NCI-H1417 treated with DMSO at 0.1 percent for 48 hours (cell line): Measurements from ENCODE around the gene TMEM242.

Source experiments
- DNase-seq: peaks from one replicate; lab custom pipeline; 2025; lab: John Stamatoyannopoulos, UW

Gene TMEM242

GRCh38 chr6:157288575-157288974 is 34.7 kb downstream of the TMEM242 start:
- no peak for DNase-seq

- DNase-seq: no peak
Measured at GRCh38 chr6:157287923-157288322, 35.4 kb downstream of the TMEM242 start.

- no peak for DNase-seq
Measured at GRCh38 chr6:157287247-157287850, 36.0 kb downstream of the TMEM242 start.

- no peak for DNase-seq
Measured at GRCh38 chr6:157285422-157285779, 37.9 kb downstream of the TMEM242 start.

- DNase-seq: no peak
Measured at GRCh38 chr6:157284738-157285421, 38.4 kb downstream of the TMEM242 start.

- no peak for DNase-seq
Measured at GRCh38 chr6:157283900-157284737, 39.2 kb downstream of the TMEM242 start.

GRCh38 chr6:157283330-157283898 is 39.9 kb downstream of the TMEM242 start:
- no peak for DNase-seq

- DNase-seq: no peak
Measured at GRCh38 chr6:157282284-157282683, 41.0 kb downstream of the TMEM242 start.

- no peak for DNase-seq
Measured at GRCh38 chr6:157281570-157281969, 41.7 kb downstream of the TMEM242 start.

- no peak for DNase-seq
Measured at GRCh38 chr6:157280947-157281346, 42.4 kb downstream of the TMEM242 start.

GRCh38 chr6:157280157-157280556 is 43.2 kb downstream of the TMEM242 start:
- no peak for DNase-seq

GRCh38 chr6:157278171-157278570 is 45.1 kb downstream of the TMEM242 start:
- no peak for DNase-seq

- no peak for DNase-seq
Measured at GRCh38 chr6:157276731-157277130, 46.6 kb downstream of the TMEM242 start.

- no peak for DNase-seq
Measured at GRCh38 chr6:157276134-157276532, 47.2 kb downstream of the TMEM242 start.

GRCh38 chr6:157274471-157275226 is 48.7 kb downstream of the TMEM242 start:
- peak; percentile 55 for DNase-seq

GRCh38 chr6:157273756-157274470 is 49.4 kb downstream of the TMEM242 start:
- DNase-seq: peak; percentile 15

- no peak for DNase-seq
Measured at GRCh38 chr6:157272866-157273755, 50.2 kb downstream of the TMEM242 start.

- DNase-seq: no peak
Measured at GRCh38 chr6:157272372-157272771, 50.9 kb downstream of the TMEM242 start.

GRCh38 chr6:157271911-157272310 is 51.4 kb downstream of the TMEM242 start:
- DNase-seq: no peak

GRCh38 chr6:157271441-157271840 is 51.9 kb downstream of the TMEM242 start:
- DNase-seq: no peak
